Measurements from ENCODE around the gene TRIM9. TPM values are rescaled to one million over a fixed set of nuclear protein-coding genes. Genes with fewer than 3 reads are reported as not detected.
"Not testable (repeated sequence)": the region's sequence is repeated elsewhere in the genome, so short reads cannot be mapped to it uniquely, and the experiment has no call there.

TRIM9 gene
- total and polyA plus RNA-seq, 9 donors = 0.36 to 8.7 (median 1.7) TPM

DNA sequence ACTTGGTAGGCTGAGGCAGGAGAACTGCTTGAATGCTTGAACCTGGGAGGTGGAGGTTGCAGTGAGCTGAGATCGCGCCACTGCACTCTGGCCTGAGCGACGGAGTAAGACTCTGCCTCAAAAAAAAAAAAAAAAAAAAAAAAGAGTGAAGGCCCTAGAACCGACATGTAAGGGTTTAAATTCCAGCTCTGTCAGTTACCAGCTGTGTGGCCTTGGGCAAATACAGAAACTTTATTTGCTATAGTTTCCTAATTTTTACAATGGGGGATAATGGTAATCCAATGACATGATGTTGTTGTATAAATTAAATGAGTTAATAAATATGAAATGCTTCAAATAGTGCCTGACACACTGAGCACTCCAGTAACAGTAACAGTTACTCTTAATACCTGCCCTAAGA, 131.0 kb downstream of the TRIM9 start:
- 65 to 82% (median 73%) methylated on average over 5 of the region's 5 CpGs for WGBS, 3 donors
- DNase-seq = no peak
- Histone ChIP-seq H3K4me1 (ENCODE audit: insufficient read depth) (peaks cover 2% of the 10 kb centered on the region), H3K4me3 (no peak overlapping the region), H3K36me3 (no peaks in the 10 kb centered on the region), H3K27ac (no peak overlapping the region), H3K27me3 (no peaks in the 10 kb centered on the region), H3K9me3 (no peaks in the 10 kb centered on the region)
- TF ChIP-seq, protein P1, sequence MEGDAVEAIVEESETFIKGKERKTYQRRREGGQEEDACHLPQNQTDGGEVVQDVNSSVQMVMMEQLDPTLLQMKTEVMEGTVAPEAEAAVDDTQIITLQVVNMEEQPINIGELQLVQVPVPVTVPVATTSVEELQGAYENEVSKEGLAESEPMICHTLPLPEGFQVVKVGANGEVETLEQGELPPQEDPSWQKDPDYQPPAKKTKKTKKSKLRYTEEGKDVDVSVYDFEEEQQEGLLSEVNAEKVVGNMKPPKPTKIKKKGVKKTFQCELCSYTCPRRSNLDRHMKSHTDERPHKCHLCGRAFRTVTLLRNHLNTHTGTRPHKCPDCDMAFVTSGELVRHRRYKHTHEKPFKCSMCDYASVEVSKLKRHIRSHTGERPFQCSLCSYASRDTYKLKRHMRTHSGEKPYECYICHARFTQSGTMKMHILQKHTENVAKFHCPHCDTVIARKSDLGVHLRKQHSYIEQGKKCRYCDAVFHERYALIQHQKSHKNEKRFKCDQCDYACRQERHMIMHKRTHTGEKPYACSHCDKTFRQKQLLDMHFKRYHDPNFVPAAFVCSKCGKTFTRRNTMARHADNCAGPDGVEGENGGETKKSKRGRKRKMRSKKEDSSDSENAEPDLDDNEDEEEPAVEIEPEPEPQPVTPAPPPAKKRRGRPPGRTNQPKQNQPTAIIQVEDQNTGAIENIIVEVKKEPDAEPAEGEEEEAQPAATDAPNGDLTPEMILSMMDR (IDR thresholded peaks at IDR 0.05) = no peak
- TF ChIP-seq EP300 (IDR thresholded peaks at IDR 0.05) (no peak), POLR2A (IDR thresholded peaks at IDR 0.05) (no peak)
- intact Hi-C loops (cut with DNase I) = no loop called here

DNA sequence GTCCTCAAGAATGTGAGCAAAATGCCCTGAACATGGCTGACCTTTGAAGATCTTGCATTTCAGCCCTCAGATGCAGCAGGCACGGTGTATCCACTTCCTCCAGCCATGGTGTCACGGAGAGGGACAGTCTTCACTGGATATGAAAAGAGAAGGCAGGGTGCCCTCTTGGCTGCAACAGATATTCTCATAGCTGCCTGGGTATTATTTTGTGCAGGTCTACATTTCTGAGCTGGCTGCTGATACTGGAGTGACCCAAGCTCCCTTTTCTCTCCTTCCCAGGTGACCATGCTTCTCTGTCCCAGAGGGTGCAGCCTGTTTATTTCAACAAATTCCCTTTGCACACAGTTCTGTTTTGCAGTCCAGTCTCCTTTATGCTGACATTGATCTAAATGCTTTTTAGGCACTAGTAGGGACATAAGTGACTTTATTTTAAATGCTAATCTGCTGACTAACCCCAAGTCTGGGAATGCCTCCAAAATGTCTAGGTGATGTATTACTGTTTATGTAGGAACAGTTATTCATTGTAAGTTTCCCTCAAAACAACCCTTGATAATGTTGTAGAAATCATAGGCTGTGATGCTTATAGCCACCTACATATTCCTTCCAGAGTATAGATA, 133.2 kb downstream of the TRIM9 start:
- H3K27me3 ChIP-seq = no peaks in the 10 kb centered on the region
- no peaks in the 10 kb centered on the region for H3K9me3 ChIP-seq
- DNase-seq = no peak
- H3K36me3 ChIP-seq = no peaks in the 10 kb centered on the region
- TF ChIP-seq POLR2A (IDR thresholded peaks at IDR 0.05) (no peak), EP300 (IDR thresholded peaks at IDR 0.05) (no peak)
- TF ChIP-seq, protein P1 (IDR thresholded peaks at IDR 0.05) = no peak
- H3K27ac ChIP-seq = no peak overlapping the region
- intact Hi-C loops (cut with DNase I) = no loop called here
- peaks cover 2% of the 10 kb centered on the region for H3K4me1 ChIP-seq (ENCODE audit: insufficient read depth)
- no peak overlapping the region for H3K4me3 ChIP-seq
- 12 to 26% (median 21%) methylated on average over 2 of the region's 2 CpGs for WGBS, 3 donors

DNA sequence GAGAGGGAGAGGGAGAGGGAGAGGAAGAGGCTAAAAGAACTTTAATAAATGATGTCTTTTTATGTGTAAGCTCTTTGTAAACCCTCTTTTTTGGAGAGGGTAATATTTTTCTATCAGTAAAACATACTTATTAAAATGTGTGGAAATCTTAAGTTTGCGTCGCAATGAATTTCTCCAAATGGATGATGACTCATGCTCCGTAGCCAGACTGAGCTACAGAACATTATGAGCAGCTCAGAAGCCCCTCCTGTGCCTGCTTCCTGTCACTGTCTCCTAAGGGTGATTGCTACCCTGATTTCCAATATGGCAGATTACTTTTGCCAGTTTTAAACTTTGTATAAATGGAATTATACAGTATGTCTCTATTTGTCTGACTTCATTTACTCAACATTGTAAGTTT, 137.6 kb downstream of the TRIM9 start:
- Histone ChIP-seq H3K27me3 (no peaks in the 10 kb centered on the region), H3K9me3 (no peaks in the 10 kb centered on the region), H3K27ac (no peak overlapping the region), H3K4me3 (no peak overlapping the region), H3K36me3 (no peaks in the 10 kb centered on the region), H3K4me1 (ENCODE audit: insufficient read depth) (no peaks in the 10 kb centered on the region)
- TF ChIP-seq, protein P1 (IDR thresholded peaks at IDR 0.05) = no peak
- TF ChIP-seq POLR2A (IDR thresholded peaks at IDR 0.05) = no peak
- TF ChIP-seq EP300 (IDR thresholded peaks at IDR 0.05) = no peak
- DNase-seq = no peak
- 62 to 73% (median 65%) methylated on average over 3 of the region's 3 CpGs for WGBS, 3 donors
- intact Hi-C loops (cut with DNase I) = loop anchor here in 2 of 4 donors (10.0 kb wide), 2 partner anchors 258 to 268 kb away; no protein-coding TSS in a partner anchor

DNA sequence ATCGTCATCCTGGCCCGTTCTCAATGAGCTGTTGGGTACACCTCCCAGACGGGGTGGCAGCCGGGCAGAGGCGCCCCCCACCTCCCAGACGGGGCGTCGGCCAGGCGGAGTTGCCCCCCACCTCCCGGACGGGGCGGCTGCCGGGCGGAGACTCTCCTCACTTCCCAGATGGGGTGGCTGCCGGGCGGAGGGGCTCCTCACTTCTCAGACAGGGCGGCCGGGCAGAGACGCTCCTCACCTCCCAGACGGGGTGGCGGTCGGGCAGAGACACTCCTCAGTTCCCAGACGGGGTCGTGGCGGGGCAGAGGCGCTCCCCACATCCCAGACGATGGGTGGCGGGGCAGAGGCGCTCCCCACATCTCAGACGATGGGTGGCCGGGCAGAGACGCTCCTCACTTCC, 138.5 kb downstream of the TRIM9 start:
- not testable (repeated sequence) for H3K27ac ChIP-seq; H3K36me3 ChIP-seq; H3K9me3 ChIP-seq; H3K4me3 ChIP-seq; DNase-seq; H3K4me1 ChIP-seq (ENCODE audit: insufficient read depth); H3K27me3 ChIP-seq
- 92 to 96% (median 92%) methylated on average over 26 to 32 of the region's 32 CpGs for WGBS, 3 donors
- intact Hi-C loops (cut with DNase I) = loop anchor here in 2 of 4 donors (10.0 kb wide), 2 partner anchors 258 to 268 kb away; no protein-coding TSS in a partner anchor

DNA sequence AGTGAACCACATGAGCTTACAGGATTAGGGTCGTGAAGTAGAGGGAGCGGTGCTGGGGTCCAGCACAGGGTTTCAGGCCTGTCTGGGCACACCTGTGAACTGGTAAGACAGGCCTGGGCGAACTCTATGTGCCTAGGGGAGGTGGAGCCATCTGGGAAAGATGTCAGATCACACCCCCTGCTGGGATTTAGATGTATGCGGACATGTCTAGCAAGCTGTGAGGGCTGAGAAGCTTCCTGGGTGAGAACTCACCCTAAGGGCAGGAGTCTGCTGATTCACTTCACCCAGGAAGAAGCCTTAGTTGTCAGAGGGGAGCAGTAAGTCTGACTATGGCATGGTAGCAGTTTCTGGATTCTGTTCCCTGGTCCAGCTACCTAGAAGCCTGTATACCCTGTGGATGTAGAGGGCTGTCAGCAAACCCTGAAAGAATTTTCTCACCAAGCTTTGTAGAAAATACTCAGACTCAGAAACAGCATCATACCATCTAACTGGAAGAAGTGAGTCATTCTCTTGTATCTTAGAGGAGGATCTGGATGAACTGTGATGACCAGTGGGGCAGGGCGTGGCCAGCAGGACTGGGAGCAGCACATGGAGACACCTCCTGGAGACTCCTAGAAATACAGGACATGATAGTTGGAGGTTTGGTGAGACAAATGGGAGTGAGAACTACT, 139.4 kb downstream of the TRIM9 start:
- WGBS, 3 donors = 82 to 89% (median 86%) methylated on average over 5 of the region's 5 CpGs
- H3K27ac ChIP-seq = no peak overlapping the region

More for the DNA sequence above, 139.4 kb downstream of the TRIM9 start:
- Histone ChIP-seq H3K4me1 (ENCODE audit: insufficient read depth) (no peaks in the 10 kb centered on the region), H3K36me3 (no peaks in the 10 kb centered on the region), H3K9me3 (no peaks in the 10 kb centered on the region), H3K4me3 (no peak overlapping the region), H3K27me3 (no peaks in the 10 kb centered on the region)
- intact Hi-C loops (cut with DNase I) = loop anchor here in 2 of 4 donors (10.0 kb wide), 2 partner anchors 259 to 269 kb away; no protein-coding TSS in a partner anchor
- no peak for DNase-seq
- no peak for TF ChIP-seq POLR2A (IDR thresholded peaks at IDR 0.05)
- TF ChIP-seq, protein P1 (IDR thresholded peaks at IDR 0.05) = no peak
- no peak for TF ChIP-seq EP300 (IDR thresholded peaks at IDR 0.05)

Measured in ovary (tissue), 9 donors.